Vagina (tissue), 2 donors: Measurements from ENCODE around the gene PPP2R5D.

Source experiments
- CTCF ChIP-seq, 3 experiments: fragments of 450-650 bp in 2 of 3; fragments of 200-600 bp in 1 of 3; sonication (generic) in 1 of 3; IDR thresholded peaks; one replicate each; pipeline ENCODE4 v1.5.1; 2017 to 2019; ENCODE audit warnings: antibody characterized with exemption in 3 of 3, mild to moderate bottlenecking in 2 of 3, moderate library complexity in 2 of 3
- POLR2A ChIP-seq, 2 donors: fragments of 450-650 bp; IDR thresholded peaks; one replicate each; pipeline ENCODE4 v1.6.1; 2017; ENCODE audit warnings: antibody characterized with exemption in 2 of 2, mild to moderate bottlenecking in 2 of 2, moderate library complexity in 2 of 2
- POLR2AphosphoS5 ChIP-seq, 2 donors: sonication (generic); formaldehyde crosslinking; IDR thresholded peaks; one replicate each; pipeline ENCODE4 v1.9.0; 2017; ENCODE audit warnings: antibody characterized with exemption in 2 of 2, mild to moderate bottlenecking in 2 of 2, low read depth in 1 of 2; ENCODE audit not compliant: insufficient read depth in 1 of 2

- no peak for TF ChIP-seq CTCF (IDR thresholded peaks at IDR 0.05)
- TF ChIP-seq POLR2A (IDR thresholded peaks at IDR 0.05) = no peak
- TF ChIP-seq POLR2AphosphoS5 (IDR thresholded peaks at IDR 0.05; ENCODE audit: insufficient read depth in 1 of 2, low read depth in 1 of 2) = no peak
Measured at GRCh38 chr6:43001843-43002242, 17.5 kb downstream of the PPP2R5D start.
